ENCODE measurements around the gene SYTL2.
A peak's percentile ranks its signal among the peaks of the same experiment; 100 is the strongest.

SYTL2 gene

GRCh38 chr11:85810521-85810870 is 445 bp downstream of the SYTL2 start:
- Histone ChIP-seq H3K27ac (ENCODE audit: low read depth, low read length, severe bottlenecking) (peak overlapping the region; percentile 66), H3K9me3 (ENCODE audit: control insufficient read depth, low read length) (no peaks in the 10 kb centered on the region)
- 0% methylated on average over 1 of the region's 10 CpGs; no CpG with 5 or more reads in 1 of the 2 experiments for WGBS, 2 experiments (ENCODE audit: insufficient coverage in 2 of 2)

GRCh38 chr11:85809863-85810262 is 1.1 kb downstream of the SYTL2 start:
- peaks cover 18% of the 10 kb centered on the region for H3K4me1 ChIP-seq (ENCODE audit: control insufficient read depth, insufficient read depth, low read length, poor library complexity, severe bottlenecking)
- no peaks in the 10 kb centered on the region for H3K36me3 ChIP-seq (ENCODE audit: control insufficient read depth, insufficient read depth, low read length)
- no peaks in the 10 kb centered on the region for H3K9me3 ChIP-seq (ENCODE audit: control insufficient read depth, low read length)
- WGBS, 2 experiments (ENCODE audit: insufficient coverage in 2 of 2), result no CpG with 5 or more reads among the region's 4 CpGs
- H3K27ac ChIP-seq (ENCODE audit: low read depth, low read length, severe bottlenecking), result peak overlapping the region; percentile 66
- H3K4me3 ChIP-seq (ENCODE audit: extremely low read depth, insufficient read depth, low read length, poor library complexity, severe bottlenecking), result peak overlapping the region; percentile 40

More at GRCh38 chr11:85810521-85810870, 445 bp downstream of the SYTL2 start:
- Histone ChIP-seq H3K36me3 (ENCODE audit: control insufficient read depth, insufficient read depth, low read length) (no peaks in the 10 kb centered on the region), H3K4me3 (ENCODE audit: extremely low read depth, insufficient read depth, low read length, poor library complexity, severe bottlenecking) (peak overlapping the region; percentile 40), H3K4me1 (ENCODE audit: control insufficient read depth, insufficient read depth, low read length, poor library complexity, severe bottlenecking) (peaks cover 18% of the 10 kb centered on the region)

DNA sequence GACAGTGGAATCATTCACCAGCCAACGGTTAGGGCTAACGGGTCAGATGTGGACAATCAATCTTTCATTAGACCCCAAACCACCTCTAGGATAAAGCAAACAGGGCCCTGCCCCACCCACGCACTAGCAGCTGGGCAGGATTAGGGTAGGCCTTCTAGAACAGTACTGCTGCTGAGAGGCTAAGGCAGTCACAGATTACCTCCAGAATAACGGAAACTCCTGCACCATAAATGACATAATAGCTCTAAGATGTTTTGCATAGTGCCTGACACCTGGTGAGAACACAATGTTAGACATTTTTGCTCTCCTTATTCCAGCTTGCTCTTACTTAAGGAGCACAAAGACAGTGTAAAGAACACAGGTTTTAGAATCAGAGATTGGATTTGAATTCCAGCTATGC is 1.8 kb downstream of the SYTL2 start:
- WGBS, 2 experiments (ENCODE audit: insufficient coverage in 2 of 2), result 88 to 100% methylated on average over 2 to 4 of the region's 4 CpGs
- H3K9me3 ChIP-seq (ENCODE audit: control insufficient read depth, low read length), result no peaks in the 10 kb centered on the region
- no peak overlapping the region for H3K4me3 ChIP-seq (ENCODE audit: extremely low read depth, insufficient read depth, low read length, poor library complexity, severe bottlenecking)
- no peak overlapping the region for H3K27ac ChIP-seq (ENCODE audit: low read depth, low read length, severe bottlenecking)
- H3K4me1 ChIP-seq (ENCODE audit: control insufficient read depth, insufficient read depth, low read length, poor library complexity, severe bottlenecking), result peaks cover 18% of the 10 kb centered on the region
- H3K36me3 ChIP-seq (ENCODE audit: control insufficient read depth, insufficient read depth, low read length), result no peaks in the 10 kb centered on the region

GRCh38 chr11:85806876-85807275 is 4.1 kb downstream of the SYTL2 start:
- H3K4me3 ChIP-seq (ENCODE audit: extremely low read depth, insufficient read depth, low read length, poor library complexity, severe bottlenecking), result no peak overlapping the region
- WGBS, 2 experiments (ENCODE audit: insufficient coverage in 2 of 2), result 92 to 93% methylated on average over 2 of the region's 2 CpGs

GRCh38 chr11:85806016-85806415 is 4.9 kb downstream of the SYTL2 start:
- H3K27ac ChIP-seq (ENCODE audit: low read depth, low read length, severe bottlenecking), result no peak overlapping the region
- H3K9me3 ChIP-seq (ENCODE audit: control insufficient read depth, low read length), result no peaks in the 10 kb centered on the region
- H3K4me3 ChIP-seq (ENCODE audit: extremely low read depth, insufficient read depth, low read length, poor library complexity, severe bottlenecking), result no peak overlapping the region
- H3K4me1 ChIP-seq (ENCODE audit: control insufficient read depth, insufficient read depth, low read length, poor library complexity, severe bottlenecking), result peaks cover 18% of the 10 kb centered on the region
- no peaks in the 10 kb centered on the region for H3K36me3 ChIP-seq (ENCODE audit: control insufficient read depth, insufficient read depth, low read length)

More at GRCh38 chr11:85806876-85807275, 4.1 kb downstream of the SYTL2 start:
- H3K4me1 ChIP-seq (ENCODE audit: control insufficient read depth, insufficient read depth, low read length, poor library complexity, severe bottlenecking), result peaks cover 18% of the 10 kb centered on the region
- H3K9me3 ChIP-seq (ENCODE audit: control insufficient read depth, low read length), result no peaks in the 10 kb centered on the region
- no peaks in the 10 kb centered on the region for H3K36me3 ChIP-seq (ENCODE audit: control insufficient read depth, insufficient read depth, low read length)
- H3K27ac ChIP-seq (ENCODE audit: low read depth, low read length, severe bottlenecking), result no peak overlapping the region

GRCh38 chr11:85805387-85805786 is 5.6 kb downstream of the SYTL2 start:
- no peaks in the 10 kb centered on the region for H3K36me3 ChIP-seq (ENCODE audit: control insufficient read depth, insufficient read depth, low read length)
- H3K9me3 ChIP-seq (ENCODE audit: control insufficient read depth, low read length), result no peaks in the 10 kb centered on the region
- no peak overlapping the region for H3K4me3 ChIP-seq (ENCODE audit: extremely low read depth, insufficient read depth, low read length, poor library complexity, severe bottlenecking)
- no peak overlapping the region for H3K27ac ChIP-seq (ENCODE audit: low read depth, low read length, severe bottlenecking)
- H3K4me1 ChIP-seq (ENCODE audit: control insufficient read depth, insufficient read depth, low read length, poor library complexity, severe bottlenecking), result peaks cover 15% of the 10 kb centered on the region
- WGBS, 2 experiments (ENCODE audit: insufficient coverage in 2 of 2), result 55 to 80% methylated on average over 1 of the region's 1 CpG

- Histone ChIP-seq H3K36me3 (ENCODE audit: control insufficient read depth, insufficient read depth, low read length) (no peaks in the 10 kb centered on the region), H3K9me3 (ENCODE audit: control insufficient read depth, low read length) (no peaks in the 10 kb centered on the region), H3K4me3 (ENCODE audit: extremely low read depth, insufficient read depth, low read length, poor library complexity, severe bottlenecking) (no peak overlapping the region), H3K27ac (ENCODE audit: low read depth, low read length, severe bottlenecking) (no peak overlapping the region), H3K4me1 (ENCODE audit: control insufficient read depth, insufficient read depth, low read length, poor library complexity, severe bottlenecking) (no peaks in the 10 kb centered on the region)
- WGBS, 2 experiments (ENCODE audit: insufficient coverage in 2 of 2), result 100% methylated on average over 2 of the region's 2 CpGs; no CpG with 5 or more reads in 1 of the 2 experiments
Measured at GRCh38 chr11:85803920-85804319, 7.0 kb downstream of the SYTL2 start.

GRCh38 chr11:85803303-85803702 is 7.6 kb downstream of the SYTL2 start:
- Histone ChIP-seq H3K9me3 (ENCODE audit: control insufficient read depth, low read length) (no peaks in the 10 kb centered on the region), H3K36me3 (ENCODE audit: control insufficient read depth, insufficient read depth, low read length) (no peaks in the 10 kb centered on the region), H3K4me3 (ENCODE audit: extremely low read depth, insufficient read depth, low read length, poor library complexity, severe bottlenecking) (no peak overlapping the region), H3K27ac (ENCODE audit: low read depth, low read length, severe bottlenecking) (no peak overlapping the region), H3K4me1 (ENCODE audit: control insufficient read depth, insufficient read depth, low read length, poor library complexity, severe bottlenecking) (no peaks in the 10 kb centered on the region)
- WGBS, 2 experiments (ENCODE audit: insufficient coverage in 2 of 2), result no CpG with 5 or more reads among the region's 1 CpG

DNA sequence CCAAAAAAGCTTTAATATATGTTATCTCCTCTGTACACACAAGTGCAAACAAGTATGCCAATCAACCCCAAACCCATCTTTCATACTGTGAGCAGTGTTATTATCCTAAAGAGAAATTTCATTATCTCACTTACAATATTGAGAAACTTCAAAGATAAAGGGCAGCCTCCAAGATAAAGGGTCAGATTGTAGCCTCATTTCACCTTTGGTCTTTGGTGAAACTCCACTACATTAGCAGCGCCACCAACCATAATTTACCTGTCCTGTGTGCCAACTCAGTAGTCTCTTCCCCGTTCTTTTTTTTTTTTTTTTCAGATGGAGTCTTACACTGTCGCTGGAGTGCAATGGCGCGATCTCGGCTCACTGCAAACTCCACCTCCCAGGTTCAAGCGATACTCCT is 9.4 kb downstream of the SYTL2 start:
- no peaks in the 10 kb centered on the region for H3K9me3 ChIP-seq (ENCODE audit: control insufficient read depth, low read length)
- H3K36me3 ChIP-seq (ENCODE audit: control insufficient read depth, insufficient read depth, low read length), result no peaks in the 10 kb centered on the region
- no peaks in the 10 kb centered on the region for H3K4me1 ChIP-seq (ENCODE audit: control insufficient read depth, insufficient read depth, low read length, poor library complexity, severe bottlenecking)
- H3K27ac ChIP-seq (ENCODE audit: low read depth, low read length, severe bottlenecking), result no peak overlapping the region
- WGBS, 2 experiments (ENCODE audit: insufficient coverage in 2 of 2), result 84 to 93% methylated on average over 3 to 4 of the region's 7 CpGs
- H3K4me3 ChIP-seq (ENCODE audit: extremely low read depth, insufficient read depth, low read length, poor library complexity, severe bottlenecking), result no peak overlapping the region

DNA sequence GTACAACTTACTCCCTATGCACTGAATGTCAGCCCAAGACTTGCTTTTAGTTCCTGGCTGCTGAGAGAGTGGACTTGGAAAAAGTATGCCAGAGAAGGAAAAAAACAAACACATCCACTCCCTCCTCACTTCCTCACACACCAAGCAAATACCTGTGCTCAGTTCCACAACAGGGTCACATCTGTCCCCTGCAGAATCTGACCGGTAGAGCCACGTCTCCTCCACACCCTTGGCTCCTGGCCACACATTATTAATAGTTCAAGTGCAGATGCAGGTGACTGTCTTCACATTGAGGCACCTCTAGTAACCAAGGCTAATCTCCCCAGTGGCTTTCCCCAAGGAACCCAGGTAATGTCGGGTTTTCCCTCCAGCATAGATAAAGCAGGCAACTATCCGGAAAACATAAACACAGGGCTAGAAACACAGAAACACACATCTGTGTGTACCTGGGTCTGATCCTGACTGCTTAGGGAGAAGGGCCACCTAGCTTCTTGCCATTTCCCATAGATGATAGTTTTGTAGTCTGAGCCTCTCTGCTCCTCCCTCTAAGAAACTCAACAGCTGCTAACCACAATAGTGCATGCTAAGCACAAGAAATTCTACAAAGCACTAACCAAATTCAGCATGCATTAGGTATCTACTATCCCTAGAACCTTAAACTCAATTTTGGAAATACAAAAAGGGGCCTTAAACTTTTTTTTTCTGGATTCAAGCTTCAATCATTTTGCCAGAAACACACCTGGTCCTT is 10.2 kb downstream of the SYTL2 start:
- H3K4me3 ChIP-seq (ENCODE audit: extremely low read depth, insufficient read depth, low read length, poor library complexity, severe bottlenecking), result no peak overlapping the region
- no peaks in the 10 kb centered on the region for H3K4me1 ChIP-seq (ENCODE audit: control insufficient read depth, insufficient read depth, low read length, poor library complexity, severe bottlenecking)
- no peak overlapping the region for H3K27ac ChIP-seq (ENCODE audit: low read depth, low read length, severe bottlenecking)
- no peaks in the 10 kb centered on the region for H3K36me3 ChIP-seq (ENCODE audit: control insufficient read depth, insufficient read depth, low read length)
- 98 to 100% methylated on average over 2 to 4 of the region's 4 CpGs for WGBS, 2 experiments (ENCODE audit: insufficient coverage in 2 of 2)
- H3K9me3 ChIP-seq (ENCODE audit: control insufficient read depth, low read length), result no peaks in the 10 kb centered on the region

GRCh38 chr11:85799142-85799541 is 11.8 kb downstream of the SYTL2 start:
- WGBS, 2 experiments (ENCODE audit: insufficient coverage in 2 of 2), result 100% methylated on average over 1 to 2 of the region's 2 CpGs
- H3K4me3 ChIP-seq (ENCODE audit: extremely low read depth, insufficient read depth, low read length, poor library complexity, severe bottlenecking), result no peak overlapping the region
- no peaks in the 10 kb centered on the region for H3K36me3 ChIP-seq (ENCODE audit: control insufficient read depth, insufficient read depth, low read length)
- no peaks in the 10 kb centered on the region for H3K9me3 ChIP-seq (ENCODE audit: control insufficient read depth, low read length)
- no peaks in the 10 kb centered on the region for H3K4me1 ChIP-seq (ENCODE audit: control insufficient read depth, insufficient read depth, low read length, poor library complexity, severe bottlenecking)
- no peak overlapping the region for H3K27ac ChIP-seq (ENCODE audit: low read depth, low read length, severe bottlenecking)
